Activated naive CD4-positive, alpha-beta T cell treated with anti-CD3 and anti-CD28 coated beads, Interleukin-2, amount 50 U/mL, for 16 hours (primary cell): ENCODE measurements around the gene B4GALT5.
"Not testable (repeated sequence)": the region's sequence is repeated elsewhere in the genome, so short reads cannot be mapped to it uniquely, and the experiment has no call there.

Experiments used
- DNase-seq: peaks from one replicate; pipeline ENCODE4 v3.0.0-alpha.2; 2020

The B4GALT5 gene

DNA sequence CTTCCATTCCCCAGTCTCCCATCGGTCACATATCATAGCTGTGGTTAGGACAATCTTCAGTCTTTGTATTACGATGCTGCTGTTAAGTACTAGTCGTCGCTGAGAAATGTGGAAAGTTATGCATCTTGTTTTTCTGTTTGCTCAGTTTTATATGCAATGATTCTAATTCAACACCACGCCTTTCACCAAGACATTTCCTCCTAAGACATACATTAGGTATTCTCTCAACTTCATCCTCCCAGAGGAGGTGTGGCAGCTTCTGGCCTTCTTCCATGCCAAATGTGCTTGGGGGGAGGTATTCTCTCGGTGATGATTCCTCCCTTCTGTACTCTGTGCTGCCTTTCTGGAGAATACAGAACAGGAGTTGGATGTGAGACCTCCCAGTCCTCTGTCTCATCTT lies 66.1 kb downstream of the B4GALT5 start:
- DNase-seq, result no peak

DNA sequence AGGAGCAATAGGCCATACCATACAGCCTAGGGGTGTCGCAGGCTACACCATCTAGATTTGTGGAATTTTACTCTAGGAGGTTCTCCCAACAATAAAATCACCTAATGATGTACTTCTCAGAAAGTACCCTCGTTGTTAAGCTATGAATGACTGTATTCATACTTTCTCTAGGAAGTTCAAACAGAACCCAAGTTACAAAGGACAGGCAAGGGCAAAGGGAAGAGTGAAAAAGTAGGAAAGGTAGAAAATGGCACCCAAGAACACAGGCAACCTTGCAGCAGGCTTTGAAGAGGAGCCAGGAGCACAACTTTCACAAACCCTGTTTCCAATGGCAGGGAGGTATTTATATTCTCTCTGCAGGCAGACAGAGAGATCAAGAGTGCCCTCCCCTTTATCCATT lies 67.2 kb downstream of the B4GALT5 start:
- no peak for DNase-seq

DNA sequence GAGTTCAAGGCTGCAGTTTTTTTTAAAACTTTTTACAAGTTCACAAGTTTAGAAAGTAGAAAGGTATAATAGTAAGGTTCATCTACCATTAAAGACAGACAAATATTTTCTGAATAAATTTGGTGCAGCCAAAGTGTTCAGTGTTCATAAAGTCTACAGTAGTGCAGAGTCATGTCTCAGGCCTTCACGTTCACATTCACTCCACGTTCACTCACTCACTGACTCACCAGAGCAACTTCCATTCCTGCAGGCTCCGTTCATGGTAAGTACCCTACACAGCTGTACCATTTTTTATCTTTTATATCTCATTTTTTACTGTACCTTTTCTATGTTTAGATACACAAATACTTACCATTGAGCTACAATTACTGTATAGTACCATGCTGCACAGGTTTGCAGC lies 67.6 kb downstream of the B4GALT5 start:
- no peak for DNase-seq

DNA sequence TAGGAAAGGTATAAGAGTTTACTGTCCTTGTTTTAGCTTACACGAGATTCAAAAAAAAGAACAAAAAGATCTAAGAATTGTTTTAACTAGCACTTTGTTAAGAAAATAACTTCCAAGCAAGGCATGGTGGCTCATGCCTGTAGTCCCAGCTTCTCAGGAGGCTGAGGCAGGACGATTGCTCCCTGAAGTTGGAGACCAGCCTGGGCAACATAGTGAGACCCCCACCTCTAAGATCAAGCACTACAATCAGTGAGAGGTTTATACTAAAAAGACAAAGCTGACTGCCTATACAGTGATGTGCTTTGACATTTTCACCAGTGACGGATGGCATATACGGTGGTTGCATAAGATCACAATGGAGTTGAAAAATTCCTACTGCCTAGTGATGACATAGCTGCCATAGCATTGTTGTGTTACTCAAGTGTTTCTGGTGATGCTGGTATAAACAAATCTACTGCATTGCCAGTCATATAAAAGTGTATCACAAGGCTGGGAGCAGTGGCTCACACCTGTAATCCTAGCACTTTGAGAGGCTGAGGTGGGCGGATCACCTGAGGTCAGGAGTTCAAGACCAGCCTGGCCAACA lies 68.6 kb downstream of the B4GALT5 start:
- no peak for DNase-seq

DNA sequence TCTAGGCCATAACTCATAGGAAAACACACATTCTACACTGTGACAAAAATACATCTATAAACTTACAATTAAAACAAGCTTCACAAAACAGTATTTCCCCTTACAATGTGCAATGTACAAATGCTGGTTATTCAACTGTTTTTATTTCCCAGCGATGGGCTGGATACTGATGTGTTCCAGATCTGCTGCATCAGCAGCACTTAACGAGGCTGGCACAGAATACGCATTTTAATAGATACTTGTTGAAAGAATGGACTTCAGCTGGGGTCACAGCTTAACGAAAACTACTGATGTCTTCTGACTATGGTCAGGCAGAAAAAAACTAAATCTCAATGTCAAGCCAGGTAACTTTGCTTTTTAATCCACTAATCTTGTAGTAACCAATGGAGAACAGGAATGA lies 70.9 kb downstream of the B4GALT5 start:
- DNase-seq, result no peak

DNA sequence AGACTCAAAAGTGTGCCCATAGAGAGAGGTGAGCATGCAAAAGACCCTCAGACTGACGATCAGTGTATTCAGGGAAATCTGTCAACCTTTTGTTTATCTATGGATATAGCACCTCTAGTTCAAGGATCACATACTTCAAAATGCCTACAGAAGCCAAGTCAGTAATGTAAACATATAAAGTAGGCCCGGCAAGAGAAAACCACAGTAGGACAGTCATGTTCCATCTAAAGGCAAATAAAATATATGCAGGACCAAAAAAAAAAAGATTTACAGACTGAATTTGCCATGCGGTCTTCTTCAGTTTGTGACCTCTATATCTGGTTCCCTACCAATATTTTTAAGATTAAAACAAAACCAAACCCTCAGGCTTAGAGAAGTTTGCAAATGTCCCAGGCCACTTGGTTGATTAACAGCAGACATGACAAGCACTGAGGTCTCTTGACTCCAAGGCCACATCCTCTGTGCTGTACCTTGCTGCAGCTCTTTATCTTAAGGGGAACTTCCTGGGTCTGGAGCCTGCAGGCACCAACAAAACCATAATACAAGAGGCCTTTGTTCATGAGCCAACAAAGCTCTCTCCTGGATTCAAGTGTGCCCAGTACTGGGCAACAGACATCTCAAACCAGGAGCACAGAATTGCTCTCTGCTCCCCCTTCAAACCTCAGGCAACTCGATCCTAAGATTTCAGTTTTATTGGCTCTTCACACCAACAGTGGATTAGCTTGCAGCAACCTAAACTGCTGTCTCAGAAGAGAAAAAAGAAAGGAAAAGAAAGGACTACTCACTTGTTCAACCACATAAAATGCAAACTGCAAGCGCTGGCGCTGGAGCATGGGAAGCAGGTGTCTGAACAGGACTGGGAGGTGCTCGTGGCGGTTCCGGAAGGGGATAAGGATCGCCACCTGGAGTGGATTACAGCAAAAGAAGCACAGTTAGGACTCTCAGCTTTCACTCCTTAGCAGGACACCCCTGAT lies 71.7 kb downstream of the B4GALT5 start:
- no peak for DNase-seq

DNA sequence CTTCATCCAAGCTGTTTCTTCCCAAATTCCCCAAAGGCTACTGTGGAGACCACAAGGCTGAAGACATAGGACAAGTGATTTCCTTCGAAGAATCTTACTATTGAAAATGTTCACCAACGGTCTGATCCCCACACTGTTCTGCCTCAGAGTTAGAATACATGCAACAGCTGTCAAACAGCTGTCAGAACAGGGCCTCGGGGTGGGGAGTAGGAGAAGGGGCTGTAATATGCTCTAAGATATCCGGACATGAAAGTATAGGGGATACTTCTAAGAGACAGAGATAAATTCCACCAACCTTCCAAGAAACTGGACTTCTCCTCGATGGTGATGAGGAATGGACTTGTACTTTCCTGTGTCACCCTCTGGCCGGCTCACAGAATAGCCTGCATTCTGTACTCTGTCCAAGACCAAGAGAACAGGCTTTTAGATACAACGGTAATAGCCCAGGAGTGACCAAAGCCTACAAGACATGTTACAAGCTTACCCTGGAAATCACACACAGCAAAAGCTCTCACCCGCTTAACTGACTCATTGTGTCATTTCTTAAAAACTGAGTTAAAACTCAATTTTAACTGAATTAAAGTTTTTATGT lies 76.5 kb downstream of the B4GALT5 start:
- DNase-seq, result no peak

DNA sequence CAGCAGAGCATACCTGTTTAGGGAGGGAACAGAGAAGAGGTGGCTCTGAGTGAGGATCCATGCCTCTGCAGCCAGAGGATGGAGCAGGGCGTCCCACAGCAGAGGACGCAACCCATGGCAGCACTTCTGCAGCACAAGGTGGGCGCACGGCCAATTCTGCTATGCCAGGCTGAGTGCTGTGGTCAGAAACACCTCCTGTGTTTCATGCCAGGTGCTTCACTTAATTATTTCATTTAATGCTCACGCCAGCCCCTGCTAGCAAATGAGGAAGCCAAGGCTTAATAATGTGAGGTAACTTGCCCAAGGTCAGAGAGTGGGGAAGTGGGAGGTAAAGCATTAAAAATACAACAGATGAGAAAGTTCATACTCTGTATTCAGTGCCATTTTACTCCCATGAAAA lies 77.2 kb downstream of the B4GALT5 start:
- no peak for DNase-seq

DNA sequence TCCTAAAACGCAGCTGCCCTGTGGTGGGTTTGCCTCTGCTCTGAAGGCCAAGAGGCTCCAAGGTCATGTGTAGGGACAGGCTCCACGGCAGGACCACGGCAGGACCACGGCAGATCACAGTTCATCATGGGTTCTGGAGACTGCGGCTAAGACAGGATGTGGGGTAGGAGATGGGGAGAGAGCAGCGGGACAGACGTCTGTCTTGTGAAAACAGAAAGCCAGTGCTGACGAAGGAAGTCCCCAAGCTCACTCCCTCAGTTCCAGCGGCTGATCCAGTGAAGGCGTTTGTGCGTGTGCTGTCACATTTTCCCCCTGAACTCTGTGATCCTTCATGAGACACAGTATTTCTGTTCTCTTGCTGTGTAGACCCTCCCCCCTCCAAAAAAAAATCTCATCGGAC lies 77.8 kb downstream of the B4GALT5 start:
- no peak for DNase-seq

DNA sequence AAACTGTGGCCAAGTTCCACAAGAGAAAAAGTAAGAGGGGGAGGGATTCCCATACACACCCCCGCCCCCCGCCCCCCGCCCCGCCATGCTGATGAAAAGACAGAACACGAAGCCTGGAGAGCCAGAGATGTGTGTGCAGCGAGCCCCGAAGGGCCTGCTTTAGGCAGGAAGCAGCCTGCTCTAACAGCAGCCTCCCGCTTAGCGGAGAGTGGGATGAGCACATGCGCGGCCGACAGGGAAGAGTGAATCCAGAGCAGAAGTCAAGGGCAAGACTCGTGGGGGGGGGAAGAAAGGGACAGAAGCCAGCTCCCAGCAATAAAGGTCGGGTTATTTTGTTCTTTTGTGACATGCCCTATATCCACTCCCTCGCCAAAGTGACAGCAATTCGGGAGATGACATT lies 78.5 kb downstream of the B4GALT5 start:
- no peak for DNase-seq

DNA sequence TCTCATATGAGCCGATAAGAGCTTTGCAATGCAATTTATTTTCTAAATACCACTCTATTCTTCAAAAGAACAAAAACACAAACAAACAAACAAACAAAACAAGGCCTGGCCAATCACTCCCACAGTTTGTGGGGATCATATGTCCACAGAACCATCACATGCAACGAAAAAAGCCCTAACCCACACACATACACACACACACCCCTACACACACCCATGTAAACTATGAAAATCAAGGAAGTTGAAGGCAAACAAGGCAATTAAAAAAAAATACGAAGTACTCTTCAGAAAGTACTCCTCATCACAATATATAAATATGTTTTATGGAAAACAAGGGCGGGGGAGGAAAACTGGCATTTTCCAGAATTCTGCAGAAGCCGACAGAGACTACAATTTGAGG lies 79.6 kb downstream of the B4GALT5 start:
- no peak for DNase-seq

DNA sequence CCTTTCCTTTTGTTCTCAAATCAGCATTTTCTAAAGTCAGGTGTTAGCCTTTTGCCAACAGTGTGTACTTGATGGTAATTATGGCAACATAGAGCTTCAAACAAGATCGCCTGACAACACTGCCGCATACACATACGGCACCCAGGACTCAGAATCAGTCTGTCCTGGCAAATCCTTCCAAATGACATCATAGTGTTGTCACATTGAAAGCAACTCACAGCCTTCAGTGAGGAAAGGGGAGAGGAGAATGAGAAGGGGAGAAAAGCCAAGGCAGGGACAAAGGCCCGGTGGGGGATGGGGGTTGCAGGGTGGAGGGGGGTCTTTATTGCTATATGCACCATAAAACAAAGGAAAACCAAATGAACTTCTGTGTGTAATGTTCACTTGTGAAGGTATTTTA lies 80.0 kb downstream of the B4GALT5 start:
- DNase-seq, result no peak

DNA sequence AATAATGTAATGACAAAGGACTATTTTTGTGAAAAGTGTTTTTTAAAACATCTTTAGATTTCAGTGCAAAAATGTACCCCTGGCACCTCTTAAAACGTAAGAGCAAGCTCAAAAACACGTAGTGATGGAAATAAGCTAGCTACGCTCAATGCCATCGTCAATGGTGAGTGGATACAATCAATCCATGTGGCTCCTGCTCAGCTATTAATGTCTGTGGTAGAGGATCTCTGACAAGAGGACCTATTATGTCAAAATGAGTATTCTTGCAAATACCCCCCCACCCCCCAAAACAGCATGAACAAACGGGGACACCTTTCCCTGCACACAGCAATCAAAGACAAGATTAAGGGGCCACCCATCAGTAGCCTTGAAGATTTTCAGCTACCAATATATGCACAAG lies 80.7 kb downstream of the B4GALT5 start:
- DNase-seq, result no peak

DNA sequence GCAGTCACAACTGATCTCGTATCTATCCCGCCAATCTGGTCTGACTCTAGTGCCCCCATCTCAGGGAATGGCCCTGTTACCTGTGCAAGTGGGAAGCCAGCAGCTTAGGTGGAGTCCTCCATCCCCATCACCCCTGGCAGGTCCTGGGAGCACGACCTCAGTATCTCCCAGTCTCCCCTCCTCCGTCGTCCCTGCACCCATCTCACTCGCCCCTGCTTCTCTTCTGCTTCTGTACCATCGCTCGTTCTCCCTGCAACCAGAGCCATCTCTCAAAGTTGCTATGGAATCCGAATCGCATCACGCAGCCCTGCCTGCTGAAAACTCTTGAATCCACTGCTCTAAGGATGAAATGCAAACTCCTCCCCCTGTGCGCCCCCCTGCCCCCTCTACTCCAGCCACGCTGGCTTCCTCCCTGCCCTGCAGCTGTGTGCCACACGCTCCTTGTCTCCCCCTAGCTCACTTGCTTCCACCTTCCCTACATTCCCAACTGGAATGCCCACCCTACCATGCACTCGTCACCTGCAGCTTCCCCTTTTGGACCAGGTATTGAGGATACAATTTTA lies 81.7 kb downstream of the B4GALT5 start:
- no peak for DNase-seq

DNA sequence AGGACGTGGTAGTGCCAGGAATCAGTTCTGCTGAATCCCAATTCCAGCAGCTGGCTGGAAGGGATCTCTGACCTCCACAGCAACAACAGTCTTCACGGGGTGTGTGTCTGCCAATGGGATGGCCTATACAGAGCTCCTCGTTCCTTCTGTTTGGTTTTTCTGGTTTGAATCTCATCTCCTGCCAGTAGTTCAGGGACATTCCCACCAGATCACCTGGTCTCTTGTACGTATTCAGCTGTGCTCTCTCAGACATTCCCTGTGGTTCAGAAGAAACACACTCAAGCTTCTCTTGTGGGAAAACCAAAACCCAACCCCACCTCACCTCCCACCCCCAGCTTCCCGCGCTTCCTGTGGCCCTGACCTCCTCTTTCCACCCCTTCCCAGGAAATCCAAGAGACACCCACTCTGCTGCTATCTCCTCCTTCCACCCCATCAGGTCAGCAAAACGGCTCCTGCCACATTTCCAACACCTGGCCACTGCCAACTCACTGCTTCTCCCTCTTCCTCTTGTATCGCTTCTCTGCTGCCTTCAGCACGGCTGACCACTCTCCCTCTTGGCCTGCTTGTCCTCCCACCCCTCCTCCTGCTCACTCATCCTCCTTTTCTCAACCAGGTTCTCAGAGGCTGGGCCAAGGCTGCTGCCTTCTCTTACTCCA lies 82.5 kb downstream of the B4GALT5 start:
- no peak for DNase-seq

DNA sequence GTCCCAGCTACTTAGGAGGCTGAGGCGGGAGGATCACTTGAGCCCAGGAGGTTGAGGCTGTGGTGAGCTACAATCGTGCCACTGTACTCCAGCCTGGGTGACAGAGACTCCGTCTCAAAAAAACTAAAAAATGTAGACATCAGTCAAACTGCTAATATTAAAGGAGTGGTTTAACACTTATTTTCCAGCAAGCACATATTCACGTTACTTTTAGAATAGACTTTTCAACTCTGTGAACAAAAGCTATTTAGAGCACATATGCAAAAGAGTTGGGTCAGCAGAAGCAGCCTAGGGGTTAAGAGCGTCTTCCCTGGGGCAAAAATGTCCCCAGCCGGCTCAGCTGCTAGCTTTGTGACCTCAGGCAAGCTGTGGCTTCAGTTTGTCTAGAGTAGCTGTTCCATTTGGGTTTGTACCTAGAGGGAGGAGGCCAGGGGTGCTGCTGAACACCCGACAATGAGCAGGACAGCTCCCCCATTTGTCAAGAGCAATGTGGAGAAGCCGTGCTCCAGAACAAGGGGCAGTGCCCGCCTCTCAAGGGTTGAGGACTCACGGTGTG lies 83.2 kb downstream of the B4GALT5 start:
- no peak for DNase-seq

DNA sequence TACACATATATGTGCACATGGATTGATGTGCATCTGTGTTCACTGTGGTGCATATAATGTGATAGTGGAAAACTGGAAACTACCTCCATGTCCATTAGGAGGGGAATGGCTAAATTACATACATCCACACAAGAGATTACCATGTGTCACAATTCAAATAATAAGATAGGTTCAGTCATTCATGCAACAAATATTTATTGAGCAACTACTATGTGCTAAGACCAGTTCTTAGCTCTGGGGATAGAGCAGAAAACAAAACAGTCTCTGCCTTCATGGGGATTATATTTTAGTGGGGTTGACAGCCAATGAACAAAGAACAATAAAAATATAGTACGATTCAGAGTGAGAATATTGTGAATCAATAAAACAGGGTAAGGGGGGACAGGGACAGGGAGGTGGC lies 84.1 kb downstream of the B4GALT5 start:
- no peak for DNase-seq

DNA sequence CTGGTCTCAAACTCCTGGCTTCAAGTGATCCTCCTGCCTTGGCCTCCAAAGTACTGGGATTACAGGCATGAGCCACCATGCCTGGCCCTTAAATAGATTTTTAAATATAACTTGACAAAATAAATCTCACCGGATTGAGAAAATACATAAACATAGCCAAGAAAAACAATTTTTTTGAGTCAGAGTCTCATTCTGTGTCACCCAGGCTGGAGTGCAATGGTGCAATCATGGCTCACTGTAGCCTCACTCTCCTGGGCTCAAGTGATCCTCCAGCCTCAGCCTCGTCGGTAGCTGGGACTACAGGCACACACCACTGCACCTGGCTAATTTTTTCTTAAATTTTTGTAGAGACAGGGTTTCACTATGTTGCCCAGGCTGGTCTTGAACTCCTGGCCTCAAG lies 85.4 kb downstream of the B4GALT5 start:
- DNase-seq, result not testable (repeated sequence)

DNA sequence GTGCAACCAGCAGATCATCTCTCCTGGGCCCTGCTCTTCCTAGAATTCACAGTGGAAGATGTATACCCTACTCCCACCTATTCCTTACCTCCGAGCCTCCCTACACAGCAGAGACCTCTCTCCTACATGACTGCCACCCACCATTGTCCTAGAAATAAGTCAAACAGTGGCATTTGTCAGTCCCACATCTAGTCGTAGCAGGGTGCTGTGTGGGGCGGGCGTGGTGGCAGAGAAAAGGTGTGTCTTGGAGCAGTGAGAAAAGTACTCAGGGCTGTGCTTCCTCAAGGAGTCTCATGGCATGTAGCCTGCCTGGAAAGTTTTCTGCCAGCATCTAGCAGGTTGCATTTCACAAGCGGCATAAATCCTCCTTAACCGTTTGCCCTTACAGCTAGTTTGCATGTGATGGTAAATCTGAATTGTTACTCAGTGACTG lies 86.3 kb downstream of the B4GALT5 start:
- no peak for DNase-seq

DNA sequence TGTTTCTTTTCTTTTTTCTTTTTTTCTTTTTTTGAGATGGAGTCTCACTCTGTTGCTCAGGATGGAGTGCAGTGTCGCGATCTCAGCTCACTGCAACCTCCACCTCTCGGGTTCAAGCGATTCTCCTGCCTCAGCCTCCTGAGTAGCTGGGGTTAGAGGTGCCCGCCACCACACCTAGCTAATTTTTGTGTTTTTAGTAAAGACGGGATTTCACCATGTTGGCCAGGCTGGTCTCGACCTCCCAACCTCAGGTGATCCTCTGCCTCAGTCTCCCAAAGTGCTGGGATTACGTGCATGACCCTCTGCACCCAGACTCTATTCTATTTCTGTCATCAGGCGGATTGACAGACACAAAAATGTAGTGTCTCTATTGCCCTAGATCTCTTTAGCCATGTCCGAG lies 88.7 kb downstream of the B4GALT5 start:
- not testable (repeated sequence) for DNase-seq

DNA sequence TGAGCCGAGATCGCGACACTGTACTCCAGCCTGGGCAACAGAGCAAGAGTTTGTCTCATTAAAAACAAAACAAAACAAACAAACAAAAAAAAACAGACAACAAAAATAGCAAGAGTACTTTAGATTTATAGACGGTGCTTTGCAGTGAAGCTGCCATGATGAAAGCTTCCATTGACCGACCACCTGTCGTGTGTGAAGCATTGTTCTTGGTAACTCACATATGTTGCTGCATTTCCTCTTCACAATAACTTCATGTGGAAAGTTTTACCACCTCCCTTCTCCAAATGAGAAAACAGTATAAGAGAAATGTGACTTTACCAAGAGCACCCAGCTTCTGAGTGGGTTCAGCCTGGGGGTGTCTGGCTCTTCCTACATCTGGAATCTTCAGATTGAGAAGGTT lies 89.4 kb downstream of the B4GALT5 start:
- DNase-seq, result no peak

DNA sequence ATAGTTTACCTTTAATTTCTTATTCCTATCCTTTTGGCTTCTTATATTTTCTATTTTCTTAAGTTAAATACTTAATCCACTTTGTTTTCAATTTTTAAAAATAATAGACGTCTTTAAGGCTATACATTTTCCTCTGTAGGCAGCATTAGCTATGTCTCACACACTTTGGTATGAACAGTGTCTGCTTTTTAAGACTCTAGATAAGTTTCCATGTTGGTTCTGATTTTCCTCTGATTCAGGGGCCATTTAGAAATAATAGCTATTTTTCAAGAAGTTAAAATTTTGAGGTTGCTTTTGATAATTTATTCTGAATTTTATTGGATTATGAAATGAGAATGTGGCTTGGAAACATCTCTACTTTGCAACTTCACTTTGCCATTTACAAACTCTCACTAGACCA lies 91.4 kb downstream of the B4GALT5 start:
- DNase-seq, result no peak
